K562 (cell line): ENCODE measurements around the gene VAMP8. TPM values are rescaled to one million over a fixed set of nuclear protein-coding genes. Genes with fewer than 3 reads are reported as not detected.
A peak's percentile ranks its signal among the peaks of the same experiment; 100 is the strongest.

Source experiments
- CAMTA2 ChIP-seq: fragments of 250-450 bp; sonication (Bioruptor Pico); conservative IDR thresholded peaks from 2 replicates; pipeline ENCODE4 v1.5.1; 2022
- EGR1 ChIP-seq: fragments of 450-650 bp; conservative IDR thresholded peaks from 2 replicates; pipeline ENCODE4 v1.6.1; 2017; ENCODE audit warnings: mild to moderate bottlenecking
- ELF4 ChIP-seq: fragments of 450-650 bp; formaldehyde crosslinking; IDR thresholded peaks from 2 replicates; pipeline ENCODE4 v1.4.0; 2022; ENCODE audit warnings: missing genetic modification characterization
- ETV6 ChIP-seq, 3 experiments: fragments of 150-350 bp in 1 of 3; sonication (generic) in 1 of 3; formaldehyde crosslinking in 1 of 3; IDR thresholded peaks; 2 replicates each; pipeline versions ENCODE4 v1.6.1 to v1.8.0; 2014 to 2022; ENCODE audit warnings: borderline replicate concordance in 2 of 3, low read depth in 2 of 3, antibody characterized with exemption in 1 of 3, low read length in 1 of 3, mild to moderate bottlenecking in 1 of 3, missing genetic modification reagents in 1 of 3
- FOXK2 ChIP-seq, 2 experiments: fragments of 450-650 bp; IDR thresholded peaks in 1 of 2; conservative IDR thresholded peaks in 1 of 2; 2 replicates each; pipeline ENCODE4 v1.6.1; 2016; ENCODE audit warnings: low read depth in 2 of 2, mild to moderate bottlenecking in 1 of 2
- HIVEP1 ChIP-seq: fragments of 250-450 bp; sonication (Bioruptor Pico); IDR thresholded peaks from 2 replicates; pipeline ENCODE4 v1.4.0; 2020; ENCODE audit warnings: mild to moderate bottlenecking
- IRF2 ChIP-seq: sonication (generic); formaldehyde crosslinking; IDR thresholded peaks from 2 replicates; pipeline ENCODE4 v1.8.1; 2022; ENCODE audit warnings: mild to moderate bottlenecking, missing genetic modification reagents
- JUN ChIP-seq, 2 experiments: sonication (generic) in 1 of 2; formaldehyde crosslinking in 1 of 2; IDR thresholded peaks; 2 replicates each; pipeline versions ENCODE4 v1.6.1 to v1.8.0; 2012 to 2022; ENCODE audit warnings: borderline replicate concordance in 2 of 2, mild to moderate bottlenecking in 2 of 2, improper control_type of control experiment in 1 of 2, low read depth in 1 of 2, low read length in 1 of 2, missing genetic modification reagents in 1 of 2
- MEIS2 ChIP-seq: fragments of 450-650 bp; IDR thresholded peaks from 2 replicates; pipeline ENCODE4 v1.6.1; 2014; ENCODE audit warnings: mild to moderate bottlenecking; ENCODE audit not compliant: partially characterized antibody
- NCOA1 ChIP-seq: fragments of 450-650 bp; IDR thresholded peaks from 2 replicates; pipeline ENCODE4 v1.6.1; 2016; ENCODE audit warnings: low read depth
- PML ChIP-seq: IDR thresholded peaks from 2 replicates; pipeline ENCODE4 v1.6.1; 2012; ENCODE audit warnings: low read length, inconsistent platforms
- SMARCC2 ChIP-seq: fragments of 450-650 bp; IDR thresholded peaks from 2 replicates; pipeline ENCODE4 v1.6.1; 2017; ENCODE audit warnings: antibody characterized with exemption, moderate library complexity, mild to moderate bottlenecking, low read depth
- SRF ChIP-seq, 2 experiments: fragments of 250-450, 450-650 bp in 1 of 2; sonication (Bioruptor Pico) in 1 of 2; sonication (generic) in 1 of 2; formaldehyde crosslinking; IDR thresholded peaks; 2 replicates each; pipeline versions ENCODE4 v1.5.0 to v1.5.1; 2020 to 2022; ENCODE audit warnings: mild to moderate bottlenecking in 1 of 2, missing genetic modification reagents in 1 of 2
- SUPT5H ChIP-seq: fragments of 450-650 bp; IDR thresholded peaks from 2 replicates; pipeline ENCODE4 v1.6.1; 2016
- TRIM24 ChIP-seq, 2 experiments: fragments of 450-650 bp; IDR thresholded peaks; 2 replicates each; pipeline ENCODE4 v1.6.1; 2016
- XRCC5 ChIP-seq: fragments of 200-400 bp; formaldehyde crosslinking; IDR thresholded peaks from 2 replicates; pipeline ENCODE4 v1.6.1; 2017; ENCODE audit warnings: low read depth, mild to moderate bottlenecking, low read length
- ZNF224 ChIP-seq: sonication (generic); formaldehyde crosslinking; IDR thresholded peaks from 2 replicates; pipeline ENCODE4 v1.8.0; 2022; ENCODE audit warnings: mild to moderate bottlenecking, missing genetic modification reagents
- ZNF589 ChIP-seq: fragments of 200-800 bp; sonication (Bioruptor generic); IDR thresholded peaks from 2 replicates; pipeline ENCODE4 v1.6.1; 2016; ENCODE audit warnings: low read depth, missing genetic modification characterization, missing compliant biosample characterization
- ZNF76 ChIP-seq: fragments of 250-450 bp; sonication (Bioruptor Pico); IDR thresholded peaks from 2 replicates; pipeline ENCODE4 v1.4.0; 2020; ENCODE audit warnings: mild to moderate bottlenecking, moderate library complexity, borderline replicate concordance
- polyA plus RNA-seq, 8 experiments: library from polyadenylated mRNA; depleted of rRNA in 4 of 8; stranded (reverse) in 5 of 8; unstranded in 3 of 8; fragments of >200 nt; fragmentation: Nextera tagmentation in 2 of 8; fragmentation: Illumina TruSeq in 1 of 8; extraction: Ambion mirVana in 2 of 8; extraction: Trizol in 1 of 8; gene quantifications; 2 replicates each; pipeline versions ENCODE4 v1.2.1 to v1.2.3, GENCODE V29; 2011 to 2014; ENCODE audit warnings: inconsistent platforms in 1 of 8, missing spikeins in 1 of 8
- total RNA-seq, 7 experiments: library from RNA; depleted of rRNA in 6 of 7; stranded (reverse); fragments of >200 nt in 6 of 7; fragmentation: Illumina TruSeq in 2 of 7; extraction: Trizol in 2 of 7; gene quantifications; 2 replicates each; pipeline versions ENCODE4 v1.2.1 to v1.2.3, GENCODE V29; 2011 to 2021; ENCODE audit warnings: low replicate concordance in 1 of 7
- TF ChIP-seq, protein P1 (sequence below): fragments of 450-650 bp; IDR thresholded peaks from 2 replicates; pipeline ENCODE4 v1.6.1; 2016; ENCODE audit warnings: antibody characterized with exemption
- TF ChIP-seq, protein P2 (sequence below): fragments of 250-450 bp; sonication (Bioruptor Pico); IDR thresholded peaks from 2 replicates; pipeline ENCODE4 v1.5.0; 2022; ENCODE audit warnings: mild to moderate bottlenecking
- TF ChIP-seq, protein P3 (sequence below): fragments of 250-450 bp; sonication (Bioruptor Pico); IDR thresholded peaks from 2 replicates; pipeline ENCODE4 v1.8.0; 2022; ENCODE audit warnings: inconsistent platforms

Gene VAMP8
- total and polyA plus RNA-seq, 9 of the 15 experiments (the other 6 are each of a cell fraction or from before 2014, with no cell fraction given) = 107 to 571 (median 248) TPM

DNA sequence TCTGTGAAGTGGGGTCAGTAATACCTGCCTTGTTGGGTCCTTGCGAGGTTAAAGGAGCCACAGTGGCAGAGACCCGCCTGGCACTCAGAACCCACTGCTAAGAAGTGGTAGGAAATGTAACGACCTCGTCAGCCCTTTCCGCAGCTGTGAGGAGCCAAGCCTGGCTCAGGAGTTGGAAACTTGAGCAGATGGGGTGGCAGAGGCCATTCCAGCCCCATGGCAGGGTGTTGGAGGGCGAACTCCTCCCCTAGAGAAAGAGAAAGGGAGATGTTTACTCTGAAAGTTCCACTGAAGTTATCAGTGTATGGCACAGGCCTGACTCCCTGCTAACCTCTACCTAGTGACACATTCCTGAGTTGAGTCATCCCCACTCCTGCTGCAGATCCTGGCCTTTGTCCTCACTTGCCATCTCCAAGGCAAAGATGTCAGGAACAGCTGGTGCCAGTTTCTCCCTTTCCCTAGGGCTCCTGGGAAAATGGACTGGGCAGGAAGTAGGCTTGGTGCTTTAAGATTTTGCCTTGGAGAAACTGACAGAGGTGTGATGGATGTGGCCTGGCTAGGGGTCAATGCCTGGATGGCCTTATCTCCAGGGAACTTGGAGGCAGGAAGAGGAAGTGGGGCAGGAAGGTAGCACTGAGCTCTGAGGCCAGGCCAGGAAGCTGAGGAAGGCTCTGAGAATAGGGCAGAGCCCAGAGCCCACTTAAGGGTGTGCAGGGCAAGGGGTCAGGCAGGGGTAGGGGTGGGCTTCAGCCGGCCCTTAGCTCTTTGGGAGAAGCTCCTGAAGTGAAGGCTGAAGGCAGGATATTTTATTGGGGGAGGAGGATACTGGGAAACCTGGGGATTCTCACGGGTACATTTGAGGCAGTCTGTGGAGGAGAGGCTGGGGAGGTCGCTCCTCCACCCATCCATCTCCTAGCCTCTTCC lies 7.7 kb downstream of the VAMP8 start (continued):
- TF ChIP-seq, protein P1, sequence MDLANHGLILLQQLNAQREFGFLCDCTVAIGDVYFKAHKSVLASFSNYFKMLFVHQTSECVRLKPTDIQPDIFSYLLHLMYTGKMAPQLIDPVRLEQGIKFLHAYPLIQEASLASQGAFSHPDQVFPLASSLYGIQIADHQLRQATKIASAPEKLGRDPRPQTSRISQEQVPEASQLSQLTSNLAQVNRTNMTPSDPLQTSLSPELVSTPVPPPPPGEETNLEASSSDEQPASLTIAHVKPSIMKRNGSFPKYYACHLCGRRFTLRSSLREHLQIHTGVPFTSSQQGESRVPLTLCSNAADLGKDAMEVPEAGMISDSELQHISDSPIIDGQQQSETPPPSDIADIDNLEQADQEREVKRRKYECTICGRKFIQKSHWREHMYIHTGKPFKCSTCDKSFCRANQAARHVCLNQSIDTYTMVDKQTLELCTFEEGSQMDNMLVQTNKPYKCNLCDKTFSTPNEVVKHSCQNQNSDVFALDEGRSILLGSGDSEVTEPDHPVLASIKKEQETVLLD = peak; percentile 76; the same call in 1 of the 2 replicates
- TF ChIP-seq SMARCC2 = peak; percentile 91
- 0 out of 2 replicates have a peak, but pooled peaks have one; percentile 28 for TF ChIP-seq ZNF224
- TF ChIP-seq HIVEP1 (CRISPR knock-in tag) = 0 out of 2 replicates have a peak, but pooled peaks have one; percentile 46
- peak; percentile 22 to 45; a peak in 2 of 4 replicates for TF ChIP-seq TRIM24 (IDR thresholded peaks at IDR 0.05)
- TF ChIP-seq FOXK2 (conservative IDR thresholded peaks at IDR 0.05 in 1 of 2, IDR thresholded peaks at IDR 0.05 in 1 of 2; ENCODE audit: low read depth in 2 of 2) = peak; percentile 29 to 61; a peak in 1 of 4 replicates
- peak; percentile 97 for TF ChIP-seq MEIS2
- no peak for TF ChIP-seq CAMTA2 (CRISPR knock-in tag)
- TF ChIP-seq ZNF589 (CRISPR knock-in tag) = no peak; the same call in 1 of the 2 replicates
- peak; percentile 20; the same call in 1 of the 2 replicates for TF ChIP-seq SUPT5H
- TF ChIP-seq JUN (IDR thresholded peaks at IDR 0.05; ENCODE audit: borderline replicate concordance, low read depth, low read length) = peak; percentile 88; the same call in 1 of the 2 replicates
- TF ChIP-seq JUN (CRISPR knock-in tag; IDR thresholded peaks at IDR 0.05; ENCODE audit: borderline replicate concordance) = no peak
- TF ChIP-seq ZNF76 (CRISPR knock-in tag) = 0 out of 2 replicates have a peak, but pooled peaks have one; percentile 22
- TF ChIP-seq EGR1 = no peak
- TF ChIP-seq, protein P2, sequence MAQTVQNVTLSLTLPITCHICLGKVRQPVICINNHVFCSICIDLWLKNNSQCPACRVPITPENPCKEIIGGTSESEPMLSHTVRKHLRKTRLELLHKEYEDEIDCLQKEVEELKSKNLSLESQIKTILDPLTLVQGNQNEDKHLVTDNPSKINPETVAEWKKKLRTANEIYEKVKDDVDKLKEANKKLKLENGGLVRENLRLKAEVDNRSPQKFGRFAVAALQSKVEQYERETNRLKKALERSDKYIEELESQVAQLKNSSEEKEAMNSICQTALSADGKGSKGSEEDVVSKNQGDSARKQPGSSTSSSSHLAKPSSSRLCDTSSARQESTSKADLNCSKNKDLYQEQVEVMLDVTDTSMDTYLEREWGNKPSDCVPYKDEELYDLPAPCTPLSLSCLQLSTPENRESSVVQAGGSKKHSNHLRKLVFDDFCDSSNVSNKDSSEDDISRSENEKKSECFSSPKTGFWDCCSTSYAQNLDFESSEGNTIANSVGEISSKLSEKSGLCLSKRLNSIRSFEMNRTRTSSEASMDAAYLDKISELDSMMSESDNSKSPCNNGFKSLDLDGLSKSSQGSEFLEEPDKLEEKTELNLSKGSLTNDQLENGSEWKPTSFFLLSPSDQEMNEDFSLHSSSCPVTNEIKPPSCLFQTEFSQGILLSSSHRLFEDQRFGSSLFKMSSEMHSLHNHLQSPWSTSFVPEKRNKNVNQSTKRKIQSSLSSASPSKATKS (CRISPR knock-in tag) = no peak
- peak; percentile 34; the same call in 1 of the 2 replicates for TF ChIP-seq XRCC5
- TF ChIP-seq SRF (CRISPR knock-in tag; IDR thresholded peaks at IDR 0.05) = no peak
- TF ChIP-seq IRF2 = no peak
- peak; percentile 84; the same call in 1 of the 2 replicates for TF ChIP-seq NCOA1
- peak; percentile 67; the same call in 1 of the 2 replicates for TF ChIP-seq ELF4 (CRISPR knock-in tag)
- TF ChIP-seq ETV6 (IDR thresholded peaks at IDR 0.05; ENCODE audit: borderline replicate concordance in 1 of 2, low read depth in 2 of 2, low read length in 1 of 2) = peak; percentile 98 to 100
- no peak for TF ChIP-seq ETV6 (CRISPR knock-in tag; IDR thresholded peaks at IDR 0.05; ENCODE audit: borderline replicate concordance)
- TF ChIP-seq, protein P3, sequence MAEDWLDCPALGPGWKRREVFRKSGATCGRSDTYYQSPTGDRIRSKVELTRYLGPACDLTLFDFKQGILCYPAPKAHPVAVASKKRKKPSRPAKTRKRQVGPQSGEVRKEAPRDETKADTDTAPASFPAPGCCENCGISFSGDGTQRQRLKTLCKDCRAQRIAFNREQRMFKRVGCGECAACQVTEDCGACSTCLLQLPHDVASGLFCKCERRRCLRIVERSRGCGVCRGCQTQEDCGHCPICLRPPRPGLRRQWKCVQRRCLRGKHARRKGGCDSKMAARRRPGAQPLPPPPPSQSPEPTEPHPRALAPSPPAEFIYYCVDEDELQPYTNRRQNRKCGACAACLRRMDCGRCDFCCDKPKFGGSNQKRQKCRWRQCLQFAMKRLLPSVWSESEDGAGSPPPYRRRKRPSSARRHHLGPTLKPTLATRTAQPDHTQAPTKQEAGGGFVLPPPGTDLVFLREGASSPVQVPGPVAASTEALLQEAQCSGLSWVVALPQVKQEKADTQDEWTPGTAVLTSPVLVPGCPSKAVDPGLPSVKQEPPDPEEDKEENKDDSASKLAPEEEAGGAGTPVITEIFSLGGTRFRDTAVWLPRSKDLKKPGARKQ = no peak
- peak; percentile 28; the same call in 1 of the 2 replicates for TF ChIP-seq PML
